ENCODE results near the gene PTPRD.
"Not testable (repeated sequence)": the region's sequence is repeated elsewhere in the genome, so short reads cannot be mapped to it uniquely, and the experiment has no call there.

Gene PTPRD

DNA sequence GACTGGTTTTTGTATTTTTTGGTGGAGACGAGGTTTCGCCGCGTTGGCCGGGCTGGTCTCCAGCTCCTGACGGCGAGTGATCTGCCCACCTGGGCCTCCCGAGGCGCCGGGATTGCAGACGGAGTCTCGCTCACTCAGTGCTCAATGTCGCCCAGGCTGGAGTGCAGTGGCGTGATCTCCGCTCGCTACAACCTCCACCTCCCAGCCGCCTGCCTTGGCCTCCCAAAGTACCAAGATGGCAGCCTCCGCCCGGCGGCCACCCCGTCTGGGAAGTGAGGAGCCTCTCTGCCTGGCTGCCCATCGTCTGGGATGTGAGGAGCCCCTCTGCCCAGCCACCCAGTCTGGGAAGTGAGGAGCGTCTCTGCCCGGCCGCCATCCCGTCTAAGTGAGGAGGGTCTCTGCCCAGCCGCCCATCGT is 163.6 kb downstream of the PTPRD start:
- not testable (repeated sequence) for DNase-seq

DNA sequence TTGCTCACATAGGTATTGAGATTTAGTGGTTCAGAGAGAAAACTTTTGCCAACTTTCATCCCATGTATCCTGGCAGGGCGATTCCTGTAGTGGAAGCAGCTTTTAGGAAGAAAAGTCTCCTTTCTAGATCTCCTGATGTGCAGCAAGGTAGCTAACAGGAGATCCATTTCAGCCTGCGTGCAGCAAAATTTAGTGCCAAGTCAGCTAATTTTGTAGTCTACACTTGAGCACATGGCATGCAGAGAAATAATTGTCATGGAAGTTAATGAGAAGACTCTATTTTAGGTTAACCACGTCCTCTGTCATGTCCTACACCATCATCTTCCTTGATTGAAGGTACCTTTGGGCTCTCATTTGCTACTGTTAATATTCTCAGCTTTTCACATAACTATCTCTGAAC is 165.8 kb downstream of the PTPRD start:
- DNase-seq: no peak

DNA sequence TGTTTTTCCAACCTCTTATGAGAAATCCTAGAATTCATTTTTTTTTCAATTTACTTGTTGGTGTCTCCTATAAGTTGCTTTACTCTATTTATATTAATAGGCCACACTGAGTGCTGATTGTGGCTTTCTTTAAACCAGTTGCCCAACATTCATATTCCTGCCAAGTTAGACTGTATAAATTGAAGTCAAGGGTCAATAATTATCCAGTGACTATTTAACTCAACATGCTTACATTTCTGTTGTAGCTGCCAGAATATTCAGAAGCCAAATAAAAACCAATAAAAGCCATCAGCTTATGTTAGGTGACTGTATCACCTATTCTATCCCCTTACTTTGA is 169.0 kb downstream of the PTPRD start:
- DNase-seq: no peak

DNA sequence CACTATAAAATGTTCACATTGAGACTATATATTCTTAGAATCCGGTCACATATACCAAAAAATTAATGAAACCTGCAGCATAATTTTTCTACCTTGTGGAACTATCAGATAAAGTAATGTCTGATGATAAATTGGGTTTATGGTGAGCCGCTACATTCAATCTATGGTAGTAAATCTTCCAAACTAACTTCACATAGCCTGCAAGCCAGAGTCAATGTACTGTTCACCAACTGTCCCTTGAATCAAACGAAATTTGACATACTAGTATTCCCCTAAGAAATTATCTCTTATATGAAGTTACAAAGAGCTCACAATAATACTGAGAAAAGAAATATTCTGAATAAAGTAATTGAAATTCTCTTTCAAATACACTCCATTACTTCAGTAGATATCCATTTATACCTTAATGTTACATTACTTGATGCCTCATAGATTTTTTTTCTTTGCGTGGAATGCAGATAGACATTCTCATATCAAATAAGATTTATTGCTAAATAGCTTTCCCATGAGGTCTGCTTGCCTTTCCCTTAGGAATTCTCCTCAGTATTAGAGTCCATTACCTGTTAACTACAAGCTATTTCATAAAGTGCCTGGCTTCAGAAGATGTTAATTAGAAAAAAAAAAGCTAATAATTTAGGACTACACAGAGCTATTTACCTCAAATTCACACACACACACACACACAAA is 169.5 kb downstream of the PTPRD start:
- DNase-seq: no peak

DNA sequence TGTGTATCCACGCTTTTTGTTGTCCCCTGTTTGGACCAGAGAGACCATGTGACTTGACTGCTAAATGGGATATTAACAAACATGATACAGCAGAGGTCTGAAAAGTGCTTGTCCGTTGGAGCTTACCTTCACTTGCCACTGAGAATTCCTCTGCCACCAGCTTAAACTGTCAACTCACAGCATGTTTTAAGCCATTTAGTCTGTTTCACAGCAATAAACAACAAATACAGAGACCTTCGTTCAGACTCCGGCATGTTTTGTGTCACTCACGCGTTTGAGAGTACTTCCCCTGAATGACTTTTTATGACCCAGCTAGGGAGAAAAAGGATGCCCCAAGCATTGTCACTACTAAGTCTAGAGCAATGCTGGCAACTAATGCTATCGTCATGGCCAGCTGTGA is 173.8 kb downstream of the PTPRD start:
- no peak for DNase-seq

DNA sequence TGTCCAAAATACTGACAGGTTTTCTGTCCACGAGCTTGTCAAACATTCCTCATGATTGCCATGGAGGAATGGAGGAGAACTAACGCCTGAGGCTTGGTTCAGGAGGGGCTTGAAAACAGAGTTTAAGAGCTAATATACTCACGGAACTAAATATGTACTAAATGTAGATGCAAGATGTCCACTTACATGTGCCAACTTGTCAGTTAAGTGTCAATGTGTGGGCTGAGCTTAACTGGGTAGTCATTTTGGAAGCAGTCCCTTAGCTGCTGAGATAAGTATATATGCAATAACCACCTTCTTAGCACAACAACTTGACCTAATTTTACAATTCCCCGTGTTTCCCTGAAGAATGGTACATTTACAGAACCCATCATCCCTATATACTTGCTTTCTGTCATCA is 176.0 kb downstream of the PTPRD start:
- no peak for DNase-seq

DNA sequence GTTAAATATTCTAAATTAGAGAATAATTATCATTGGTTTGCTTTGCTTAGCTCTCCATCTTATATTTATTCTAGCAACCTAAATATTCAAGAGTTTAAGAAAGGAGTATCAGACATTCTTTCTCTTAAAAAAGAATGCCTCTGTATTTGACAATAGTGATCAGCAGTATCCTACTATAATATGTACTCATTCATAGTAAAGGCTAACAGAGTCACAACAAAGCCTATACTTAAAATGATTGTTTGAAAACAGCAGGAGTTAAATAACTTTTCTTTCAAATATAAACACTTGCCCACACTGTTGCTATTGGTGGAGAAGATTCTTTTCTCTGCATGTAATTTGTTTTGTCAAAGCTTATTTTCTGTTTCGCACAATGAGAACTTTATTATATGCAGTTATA is 178.4 kb downstream of the PTPRD start:
- no peak for DNase-seq

DNA sequence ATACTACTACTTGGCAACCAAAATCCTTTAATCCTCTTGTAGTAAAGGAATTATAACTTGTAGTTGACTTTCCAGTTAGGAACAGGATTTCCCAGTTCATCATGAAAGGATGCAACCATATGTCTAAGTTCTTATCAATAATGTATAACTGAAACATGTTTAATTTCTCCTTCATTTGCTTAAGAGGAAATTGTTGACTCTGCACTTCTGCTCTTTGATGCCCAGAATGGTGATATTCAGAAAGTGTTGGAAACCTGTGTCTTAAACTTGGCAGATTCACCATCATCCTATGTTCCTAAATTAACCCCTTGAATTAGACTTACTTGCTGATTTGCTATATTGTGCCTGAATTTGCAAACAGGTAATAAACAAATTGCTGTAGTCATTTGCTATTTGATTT is 201.5 kb downstream of the PTPRD start:
- no peak for DNase-seq

DNA sequence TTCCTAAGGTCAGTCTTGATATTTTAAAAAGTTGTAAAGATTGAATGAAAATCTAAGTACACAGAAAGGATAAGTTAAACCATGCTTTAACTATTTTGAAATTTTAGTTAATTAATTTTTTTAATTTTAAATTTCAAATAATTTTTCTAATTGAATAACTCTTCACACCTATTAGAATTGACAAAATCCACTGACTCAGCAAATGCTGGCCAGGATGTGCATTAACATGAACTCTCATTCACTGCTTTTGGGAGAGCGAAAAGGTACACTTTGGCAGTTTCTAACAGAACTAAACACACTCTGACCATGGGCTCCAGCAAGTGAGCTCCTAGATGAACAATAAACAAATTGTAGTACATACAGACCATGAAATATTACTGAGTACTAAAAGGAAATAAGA is 209.5 kb downstream of the PTPRD start:
- no peak for DNase-seq

DNA sequence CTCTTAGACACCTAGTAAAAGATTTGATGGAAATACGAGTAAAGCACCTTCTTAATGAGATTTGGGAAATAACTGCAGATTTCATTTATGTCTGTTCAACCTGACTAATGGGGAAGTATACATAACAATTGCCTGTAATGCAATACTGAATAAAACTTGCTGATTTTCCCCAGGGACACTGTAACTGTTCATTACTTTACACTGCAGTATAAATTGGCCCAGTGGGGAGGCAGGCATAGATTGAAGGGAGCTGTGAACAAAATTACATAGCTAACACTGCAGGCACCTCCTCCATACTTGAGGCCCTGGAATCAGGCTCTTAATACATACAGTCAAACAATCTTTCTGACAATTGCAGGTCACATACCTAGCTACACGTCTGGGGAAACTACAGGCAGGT is 216.2 kb downstream of the PTPRD start:
- no peak for DNase-seq

DNA sequence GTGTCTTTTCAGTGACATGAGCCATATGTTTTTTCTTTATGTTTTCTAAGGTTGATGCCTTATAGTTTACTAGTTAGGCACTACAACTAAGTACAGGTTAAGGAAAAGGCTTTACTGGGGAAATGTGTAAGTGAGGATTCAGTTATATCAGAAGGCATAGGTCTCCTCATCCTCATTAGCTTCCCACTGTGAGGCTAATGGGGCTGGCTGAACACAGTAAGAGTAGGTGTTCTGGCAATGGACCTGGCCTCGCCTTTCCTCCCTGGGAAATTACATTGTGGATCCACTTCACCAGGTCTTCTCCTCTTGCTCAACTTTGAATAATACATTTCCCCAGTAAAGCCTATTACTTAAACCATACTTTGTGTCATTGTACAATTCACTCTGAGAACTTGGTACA is 225.5 kb downstream of the PTPRD start:
- DNase-seq: no peak

DNA sequence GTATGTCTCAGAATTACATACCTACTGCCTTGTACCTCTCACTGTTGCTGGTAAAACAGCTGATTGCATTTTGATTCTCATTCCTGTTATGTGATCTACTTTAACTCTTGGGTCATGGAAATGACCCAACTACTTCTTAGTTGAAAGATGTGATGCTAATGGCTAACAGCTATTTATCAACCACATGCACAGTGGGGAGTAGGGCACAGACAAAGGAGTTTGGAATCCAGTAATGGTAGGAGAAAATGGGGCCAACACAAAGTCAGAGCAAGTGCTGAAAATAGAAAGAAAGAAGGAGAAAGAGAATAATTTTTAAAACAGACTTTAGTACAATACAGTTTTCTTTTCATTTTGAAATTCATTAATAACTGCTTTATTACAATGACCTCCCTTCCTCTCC is 241.0 kb downstream of the PTPRD start:
- DNase-seq: no peak

DNA sequence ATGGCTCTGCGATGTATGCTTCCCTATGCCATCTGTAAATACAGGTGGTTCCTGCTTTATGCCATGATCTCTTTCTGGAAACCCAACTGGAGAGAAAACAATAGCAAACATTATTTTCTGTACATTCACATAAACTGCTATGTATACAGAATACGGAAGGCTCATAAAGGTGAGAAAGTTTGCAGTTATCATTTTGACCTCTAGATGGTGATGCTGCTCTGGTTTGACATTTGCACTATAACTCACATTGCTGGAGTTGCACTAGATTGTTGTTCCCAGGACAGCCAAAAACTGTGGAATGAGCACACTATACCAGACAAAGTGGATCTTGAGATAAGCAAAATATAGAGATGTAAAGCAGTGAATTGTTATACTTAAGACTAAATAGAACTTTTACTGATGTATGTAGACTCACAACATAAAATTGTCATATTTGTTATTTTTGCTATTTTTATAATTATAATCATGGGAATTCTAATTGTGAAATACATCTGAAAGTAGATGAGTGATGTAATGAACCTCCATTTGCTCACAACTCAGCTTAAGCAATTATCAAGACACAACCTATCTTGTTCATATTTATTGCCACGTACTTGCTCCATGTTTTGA is 246.5 kb downstream of the PTPRD start:
- no peak for DNase-seq

DNA sequence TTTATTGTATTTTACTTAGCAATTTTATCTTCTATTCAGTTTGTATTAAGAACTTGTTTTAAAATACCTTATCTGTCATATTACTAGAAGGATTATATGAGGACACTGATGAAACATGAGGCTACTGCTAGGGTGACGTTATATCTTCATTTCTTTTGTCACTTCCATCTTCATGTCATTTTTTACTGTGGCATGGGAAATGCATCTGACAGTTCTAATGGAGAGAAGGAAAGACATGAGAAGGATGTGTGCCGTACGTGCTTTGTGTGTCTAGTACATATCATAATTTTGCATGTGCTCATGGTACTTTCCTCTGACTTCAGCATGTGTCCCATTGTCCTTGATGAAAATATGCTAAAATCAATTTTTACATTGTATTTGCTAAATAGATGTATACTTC is 258.2 kb downstream of the PTPRD start:
- DNase-seq: no peak

DNA sequence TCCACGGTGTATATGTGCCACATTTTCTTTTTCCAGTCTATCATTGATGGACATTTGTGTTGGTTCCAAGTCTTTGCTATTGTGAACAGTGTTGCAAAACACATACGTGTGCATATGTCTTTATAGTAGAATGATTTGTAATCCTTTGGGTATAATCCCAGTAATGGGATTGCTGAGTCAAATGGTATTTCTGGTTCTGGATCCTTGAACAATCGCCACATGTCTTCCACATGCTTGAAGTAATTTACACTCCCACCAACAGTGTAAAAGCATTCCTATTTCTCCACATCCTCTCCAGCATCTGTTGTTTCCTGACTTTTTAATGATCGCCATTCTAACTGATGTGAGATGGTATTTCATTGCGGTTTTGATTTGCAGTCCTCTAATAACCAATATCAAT is 267.2 kb downstream of the PTPRD start:
- not testable (repeated sequence) for DNase-seq

DNA sequence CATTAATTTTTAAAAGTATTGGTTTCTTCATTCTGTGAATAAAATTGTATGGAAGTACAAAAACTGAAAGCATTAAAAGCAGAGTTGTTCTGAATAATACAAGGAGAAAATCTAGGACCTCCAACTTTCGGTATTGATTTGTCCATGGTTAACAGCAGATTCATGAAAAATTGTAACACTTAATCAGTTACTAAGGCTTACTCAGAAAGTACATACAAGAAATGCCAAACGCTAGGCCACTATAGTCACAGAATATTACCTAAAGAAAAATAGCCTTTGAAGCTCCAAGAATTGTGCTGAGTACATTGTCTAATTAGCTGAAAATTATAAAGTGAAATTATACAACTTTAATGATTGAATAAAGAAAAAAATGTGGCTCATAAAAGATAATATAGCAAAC is 271.7 kb downstream of the PTPRD start:
- no peak for DNase-seq

DNA sequence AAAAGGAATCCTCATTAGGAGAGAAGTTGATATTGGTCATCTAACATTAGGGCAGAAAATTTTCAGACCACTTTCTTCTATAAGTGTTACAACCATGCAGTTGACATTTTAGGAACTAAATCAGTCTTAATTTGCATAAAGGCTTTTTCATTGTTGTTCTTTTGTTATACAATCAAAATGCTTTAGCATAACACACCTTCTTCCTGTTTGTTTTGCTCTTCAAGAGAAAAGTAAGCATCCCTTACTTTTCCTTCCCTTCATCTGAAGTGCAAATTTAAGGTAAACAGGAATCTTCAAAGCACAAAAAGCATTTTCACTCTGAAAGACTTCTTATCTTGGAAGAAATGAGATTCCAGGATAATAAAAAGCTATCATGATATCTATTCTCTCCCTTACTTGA is 273.6 kb downstream of the PTPRD start:
- DNase-seq: no peak

DNA sequence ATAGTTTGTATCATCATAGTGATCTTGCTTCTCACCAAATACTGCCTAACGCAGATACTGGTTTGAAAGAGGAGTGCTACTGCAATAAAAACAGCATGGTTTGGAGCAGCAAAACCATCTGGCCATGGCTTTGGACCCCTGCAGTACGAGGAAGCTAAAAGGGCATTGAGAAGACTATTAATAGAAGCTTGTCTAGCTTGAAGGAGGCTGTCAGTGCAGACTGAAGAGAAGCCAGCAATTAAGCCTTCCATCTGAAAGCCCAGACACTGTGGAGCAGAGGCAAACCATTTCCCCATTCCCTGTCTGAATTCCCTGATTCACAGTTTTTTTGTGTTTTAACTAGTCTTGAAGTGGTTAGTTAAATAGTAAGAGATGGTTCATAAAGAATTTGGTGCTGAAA is 281.6 kb downstream of the PTPRD start:
- no peak for DNase-seq

DNA sequence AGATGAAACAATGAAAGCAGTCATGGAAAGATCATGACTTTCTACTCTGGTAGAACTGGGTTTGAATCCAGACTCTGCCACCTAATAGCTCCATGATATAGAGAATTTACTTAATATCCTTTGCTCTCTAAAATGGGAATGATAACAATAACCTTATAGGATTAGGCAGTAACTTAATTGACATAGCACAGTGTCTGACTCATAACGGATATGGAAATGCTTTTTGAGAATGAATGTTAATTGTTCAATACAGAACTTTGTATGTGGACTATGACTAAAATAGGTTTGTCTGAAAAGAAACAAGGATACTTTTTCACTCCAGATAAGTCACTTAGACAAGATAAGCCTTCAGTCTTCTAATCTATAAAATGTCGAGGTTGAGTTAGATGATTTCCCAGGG is 330.7 kb downstream of the PTPRD start:
- DNase-seq: no peak

DNA sequence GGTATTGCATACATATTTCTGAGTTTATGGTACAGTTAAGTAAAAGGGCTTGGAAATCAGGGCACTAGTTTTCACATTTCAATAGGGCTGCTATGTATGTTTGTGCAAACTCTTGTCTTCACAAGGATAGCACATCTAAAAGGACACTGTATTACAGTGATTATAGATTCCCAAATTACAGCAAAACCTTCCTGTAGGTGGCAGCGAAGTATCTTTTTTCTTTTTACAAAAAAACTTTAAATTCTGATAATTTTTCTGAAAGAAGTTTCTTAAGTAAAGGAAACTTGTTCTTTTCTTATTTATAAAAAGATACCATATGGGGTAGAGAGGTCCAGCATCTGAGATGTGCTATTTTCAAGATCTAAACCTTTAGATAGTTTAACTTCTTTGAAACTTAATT is 337.8 kb downstream of the PTPRD start:
- no peak for DNase-seq

DNA sequence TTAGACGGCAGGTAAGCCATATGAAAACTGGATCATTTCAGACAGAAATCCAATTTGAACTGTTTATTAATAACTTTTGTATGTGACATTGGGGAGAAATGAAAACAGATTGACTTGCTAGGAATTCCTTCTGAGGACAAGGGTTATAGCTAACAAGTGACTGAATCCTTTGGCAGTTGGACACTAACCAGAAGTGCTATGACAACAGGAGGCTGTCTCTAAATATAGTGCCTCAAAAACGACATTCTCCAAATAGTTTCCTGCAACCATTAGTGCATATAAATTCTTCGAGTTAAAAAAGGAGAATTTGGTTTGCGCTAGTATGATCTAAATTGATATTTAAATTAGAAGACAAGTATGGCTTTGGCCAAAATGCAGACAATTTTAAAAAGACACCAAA is 338.6 kb downstream of the PTPRD start:
- no peak for DNase-seq

DNA sequence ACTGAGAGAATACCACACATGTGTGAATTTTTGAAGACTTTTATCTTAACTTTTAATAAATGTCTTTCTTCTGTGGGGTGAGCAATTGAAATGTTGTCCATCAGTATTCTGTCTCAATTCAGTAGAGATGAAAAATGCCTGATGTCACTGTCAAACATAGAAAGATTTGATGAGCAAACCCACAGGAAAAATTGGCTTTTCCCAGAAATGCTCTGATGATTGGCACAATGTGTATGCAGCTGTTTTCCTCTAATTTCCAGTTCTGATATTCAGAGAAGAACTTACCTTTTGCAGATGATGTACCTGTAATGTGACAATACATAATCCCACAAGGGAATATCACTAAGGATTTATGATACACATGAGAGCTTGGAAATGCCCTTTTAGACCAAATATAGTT is 340.0 kb downstream of the PTPRD start:
- DNase-seq: no peak

DNA sequence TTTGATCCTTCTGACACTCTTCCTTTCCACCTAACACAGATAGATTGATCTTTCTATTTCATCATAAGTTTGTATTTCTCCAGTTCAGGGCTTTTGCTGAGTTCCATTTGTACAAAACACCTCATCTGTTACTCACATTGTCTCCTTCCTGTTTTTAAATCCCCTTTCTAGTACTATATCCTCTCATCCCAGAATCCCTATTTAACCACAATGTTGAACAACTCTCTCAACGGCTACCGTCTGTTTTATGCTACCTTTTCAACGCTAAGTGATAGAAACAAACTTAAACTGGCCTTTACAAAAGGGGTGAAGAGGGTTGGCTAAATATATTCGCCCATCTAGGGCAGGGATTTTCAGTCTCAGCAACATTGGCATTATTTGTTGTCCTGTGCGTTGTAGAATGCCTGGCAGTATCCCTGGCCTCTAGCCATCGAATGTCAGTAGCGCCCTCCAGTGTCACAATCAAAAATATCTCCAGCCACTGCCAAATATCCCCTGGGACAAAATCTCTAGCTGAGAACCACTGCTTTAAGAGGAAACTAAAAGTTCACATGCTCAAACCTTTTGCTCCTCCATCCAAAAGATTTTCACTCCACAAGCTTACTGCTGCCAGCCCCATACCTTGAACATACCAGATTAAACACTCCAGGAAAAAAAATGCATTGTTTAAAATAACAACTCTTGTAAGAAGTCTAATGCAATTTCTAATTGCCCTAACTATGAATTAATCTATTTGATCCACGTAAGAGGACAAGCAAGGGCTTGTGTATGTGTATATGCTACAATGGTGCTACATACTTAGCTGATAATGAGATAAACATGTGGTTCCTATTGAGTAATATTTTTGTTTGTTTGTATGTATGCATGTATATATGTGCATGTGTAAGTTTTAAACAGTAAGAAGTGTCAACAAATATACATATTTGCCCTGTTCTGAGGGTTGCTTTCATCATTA is 344.0 kb downstream of the PTPRD start:
- DNase-seq: no peak

DNA sequence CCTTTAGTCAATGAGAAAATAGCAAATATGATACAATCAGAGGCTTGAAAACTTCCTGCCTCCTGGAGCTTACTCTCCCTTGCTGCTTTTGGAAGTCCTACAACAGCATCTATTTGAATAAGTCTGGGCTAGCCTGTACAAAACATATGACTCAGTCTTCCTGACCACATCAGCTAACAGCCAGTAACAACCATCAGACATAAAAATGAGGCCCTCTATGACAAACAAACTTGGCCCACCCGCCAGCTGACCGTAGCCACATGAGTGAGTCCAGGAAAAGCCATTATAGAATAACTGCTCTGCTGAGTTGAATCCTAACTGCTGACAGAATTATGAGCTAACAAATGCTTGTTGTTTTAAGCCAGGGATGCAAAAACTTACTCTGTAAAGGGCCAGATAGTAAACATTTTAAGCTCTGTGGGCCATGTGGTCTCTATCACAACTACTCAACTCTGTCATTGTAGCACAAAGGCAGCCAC is 347.6 kb downstream of the PTPRD start:
- peak; percentile 33 for DNase-seq
